Progenitor cell of endocrine pancreas (in vitro differentiated cells): ENCODE data around the gene PAX9. TPM values are rescaled to one million over a fixed set of nuclear protein-coding genes. Genes with fewer than 3 reads are reported as not detected.

Experiments used
- DNase-seq: peaks from one replicate; pipeline ENCODE4 v3.0.0; 2021; ENCODE audit warnings: low spot score; ENCODE audit not compliant: unreplicated experiment
- H3K27ac Mint-ChIP-seq: 2 replicates; pipeline ENCODE4 v1.8.0; 2021; ENCODE audit warnings: mild to moderate bottlenecking, moderate library complexity, mixed read lengths
- H3K27me3 Mint-ChIP-seq: 2 replicates; pipeline ENCODE4 v1.8.0; 2021; ENCODE audit warnings: mixed read lengths
- H3K36me3 Mint-ChIP-seq: 2 replicates; pipeline ENCODE4 v1.8.0; 2022; ENCODE audit warnings: mixed read lengths; ENCODE audit not compliant: insufficient read depth
- H3K4me1 Mint-ChIP-seq: 2 replicates; pipeline ENCODE4 v1.8.0; 2021; ENCODE audit warnings: low read depth, mixed read lengths
- H3K4me3 Mint-ChIP-seq: 2 replicates; pipeline ENCODE4 v1.8.0; 2021; ENCODE audit warnings: low read depth, mild to moderate bottlenecking, moderate library complexity, mixed read lengths
- H3K9me3 Mint-ChIP-seq: 2 replicates; pipeline ENCODE4 v1.8.0; 2021; ENCODE audit warnings: low read depth, mixed read lengths
- total RNA-seq: library from RNA; stranded (reverse); gene quantifications from 2 replicates; pipeline ENCODE4 v1.2.1, GENCODE V29; 2021
- TF ChIP-seq, protein P1 (sequence below): fragments of 200-600 bp; sonication (generic); IDR thresholded peaks from one replicate; pipeline ENCODE4 v1.5.0; 2021; ENCODE audit warnings: antibody characterized with exemption, mild to moderate bottlenecking; ENCODE audit not compliant: unreplicated experiment

PAX9 gene
- total RNA-seq, 1 donor from 2014 or later = 0.77 TPM

DNA sequence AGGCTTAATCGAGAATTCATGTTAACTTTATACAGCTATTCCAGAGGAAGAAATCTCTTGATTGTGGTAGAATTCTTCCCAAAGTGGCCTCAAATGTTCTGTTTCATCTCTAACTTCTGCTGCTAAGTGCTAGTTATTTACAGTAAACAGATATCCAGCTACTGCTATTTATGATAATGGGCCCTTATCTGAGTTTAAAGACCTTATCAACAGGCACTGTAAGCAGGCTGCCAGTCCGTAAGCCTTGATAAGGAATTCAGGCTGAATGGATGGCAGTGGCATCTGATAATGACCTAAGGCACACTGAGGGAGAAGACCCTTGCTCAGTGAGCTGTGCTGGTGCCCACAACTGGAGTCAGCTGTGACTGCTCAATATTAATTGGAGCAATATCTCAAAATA lies 59.0 kb downstream of the PAX9 start:
- Mint-ChIP-seq H3K36me3 (no peaks in the 10 kb centered on the region), H3K4me1 (peaks cover 16% of the 10 kb centered on the region), H3K9me3 (no peaks in the 10 kb centered on the region), H3K4me3 (no peak overlapping the region), H3K27ac (no peak overlapping the region), H3K27me3 (peaks cover 41% of the 10 kb centered on the region)
- TF ChIP-seq, protein P1, sequence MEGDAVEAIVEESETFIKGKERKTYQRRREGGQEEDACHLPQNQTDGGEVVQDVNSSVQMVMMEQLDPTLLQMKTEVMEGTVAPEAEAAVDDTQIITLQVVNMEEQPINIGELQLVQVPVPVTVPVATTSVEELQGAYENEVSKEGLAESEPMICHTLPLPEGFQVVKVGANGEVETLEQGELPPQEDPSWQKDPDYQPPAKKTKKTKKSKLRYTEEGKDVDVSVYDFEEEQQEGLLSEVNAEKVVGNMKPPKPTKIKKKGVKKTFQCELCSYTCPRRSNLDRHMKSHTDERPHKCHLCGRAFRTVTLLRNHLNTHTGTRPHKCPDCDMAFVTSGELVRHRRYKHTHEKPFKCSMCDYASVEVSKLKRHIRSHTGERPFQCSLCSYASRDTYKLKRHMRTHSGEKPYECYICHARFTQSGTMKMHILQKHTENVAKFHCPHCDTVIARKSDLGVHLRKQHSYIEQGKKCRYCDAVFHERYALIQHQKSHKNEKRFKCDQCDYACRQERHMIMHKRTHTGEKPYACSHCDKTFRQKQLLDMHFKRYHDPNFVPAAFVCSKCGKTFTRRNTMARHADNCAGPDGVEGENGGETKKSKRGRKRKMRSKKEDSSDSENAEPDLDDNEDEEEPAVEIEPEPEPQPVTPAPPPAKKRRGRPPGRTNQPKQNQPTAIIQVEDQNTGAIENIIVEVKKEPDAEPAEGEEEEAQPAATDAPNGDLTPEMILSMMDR = no peak
- DNase-seq = no peak

DNA sequence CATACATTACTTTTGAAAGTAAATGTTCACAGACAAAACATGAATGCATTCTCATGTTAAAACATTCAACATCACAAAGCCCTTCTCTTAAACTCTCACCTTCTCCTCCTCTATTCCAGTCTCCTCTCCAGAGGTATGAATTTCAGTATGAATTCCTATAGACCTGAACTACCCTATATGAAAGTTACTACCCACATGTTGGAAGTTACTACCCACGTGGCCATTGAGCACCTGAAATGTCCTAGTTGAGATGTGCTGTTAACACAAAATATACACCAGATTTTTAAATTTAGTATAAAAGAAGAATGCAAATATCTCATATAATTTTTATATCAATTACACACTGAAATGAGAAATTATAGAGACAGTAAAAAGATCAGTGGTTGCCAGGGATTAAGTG lies 60.2 kb downstream of the PAX9 start:
- TF ChIP-seq, protein P1 = no peak
- H3K4me1 Mint-ChIP-seq = peaks cover 16% of the 10 kb centered on the region
- H3K4me3 Mint-ChIP-seq = no peak overlapping the region
- no peaks in the 10 kb centered on the region for H3K36me3 Mint-ChIP-seq
- no peak overlapping the region for H3K27ac Mint-ChIP-seq
- DNase-seq = no peak
- no peaks in the 10 kb centered on the region for H3K9me3 Mint-ChIP-seq
- peaks cover 51% of the 10 kb centered on the region for H3K27me3 Mint-ChIP-seq

DNA sequence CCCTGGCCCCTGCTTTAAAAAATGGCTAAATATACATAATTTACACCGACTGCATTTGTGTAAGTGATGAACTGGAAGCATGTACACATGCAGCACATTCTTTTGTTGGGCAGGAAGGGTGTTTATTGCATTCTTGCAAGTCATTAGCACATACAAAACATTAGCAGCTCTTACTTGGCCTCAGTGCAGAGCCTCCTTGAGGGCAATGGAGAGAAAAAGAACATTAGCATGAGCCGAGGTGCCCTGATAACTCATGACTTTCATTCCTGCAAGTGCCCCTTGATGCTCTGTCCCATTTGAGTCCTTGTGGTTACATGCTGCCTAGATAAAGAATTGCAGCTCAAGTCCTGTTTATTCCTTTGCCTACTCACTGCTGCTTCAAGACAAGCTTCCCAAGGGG lies 61.9 kb downstream of the PAX9 start:
- Mint-ChIP-seq H3K4me1 (peaks cover 12% of the 10 kb centered on the region), H3K27ac (no peak overlapping the region), H3K4me3 (no peak overlapping the region), H3K36me3 (no peaks in the 10 kb centered on the region), H3K27me3 (peaks cover 39% of the 10 kb centered on the region), H3K9me3 (no peaks in the 10 kb centered on the region)
- DNase-seq = no peak
- TF ChIP-seq, protein P1 = no peak

DNA sequence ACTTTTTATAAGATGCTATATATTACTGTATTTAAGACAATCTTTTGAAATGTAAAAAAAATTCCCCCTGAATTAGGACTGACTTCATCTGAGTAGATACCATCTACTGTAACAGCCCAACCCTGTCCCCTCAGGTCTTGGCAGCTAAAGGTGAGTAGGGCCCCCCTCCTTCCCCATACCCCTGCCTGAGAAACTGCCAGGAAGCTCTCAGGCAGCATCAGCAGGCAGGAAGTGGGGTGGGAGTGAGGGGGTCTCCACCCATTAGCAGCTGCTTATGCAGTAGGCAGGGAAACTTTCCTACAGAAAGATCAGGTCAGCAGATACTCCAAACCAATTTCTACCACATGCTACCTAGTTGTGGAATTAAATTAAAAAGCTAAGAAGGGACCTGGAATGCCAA lies 62.5 kb downstream of the PAX9 start:
- Mint-ChIP-seq H3K4me3 (no peak overlapping the region), H3K27me3 (peaks cover 35% of the 10 kb centered on the region), H3K4me1 (peaks cover 12% of the 10 kb centered on the region), H3K9me3 (no peaks in the 10 kb centered on the region), H3K27ac (no peak overlapping the region), H3K36me3 (no peaks in the 10 kb centered on the region)
- no peak for DNase-seq
- TF ChIP-seq, protein P1 = no peak

DNA sequence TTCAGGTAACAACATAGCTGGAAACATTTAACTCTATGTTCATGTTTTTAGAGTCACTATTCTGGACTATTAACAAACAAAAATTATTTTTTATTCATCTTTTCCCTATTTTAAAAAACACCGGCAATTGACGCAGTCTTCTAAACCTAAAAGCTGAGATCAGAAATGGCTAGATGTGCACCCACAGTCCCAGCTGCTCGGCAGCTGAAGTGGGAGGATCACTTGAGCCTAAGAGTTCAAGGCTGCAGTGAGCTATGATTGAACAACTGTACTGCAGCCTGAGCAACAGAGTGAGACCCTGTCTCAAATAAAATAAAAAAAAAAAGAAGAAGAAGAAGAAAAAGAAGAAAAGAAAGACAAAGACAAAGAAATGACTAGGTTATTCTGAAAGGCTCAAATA lies 64.5 kb downstream of the PAX9 start:
- Mint-ChIP-seq H3K36me3 (no peaks in the 10 kb centered on the region), H3K9me3 (no peaks in the 10 kb centered on the region), H3K4me3 (no peak overlapping the region), H3K27me3 (peaks cover 31% of the 10 kb centered on the region), H3K4me1 (peaks cover 12% of the 10 kb centered on the region), H3K27ac (no peak overlapping the region)
- TF ChIP-seq, protein P1 = no peak
- no peak for DNase-seq

Other genes starting within 250 kb of the PAX9 start
- 0.80 TPM in 1 of 2 replicates, not detected in the other for gene NKX2-1, start 141.6 kb upstream of the PAX9 start, total RNA-seq
- gene NKX2-8, start 79.2 kb upstream of the PAX9 start, total RNA-seq = not detected in 2 replicates